Heart right ventricle (tissue), 16 donors: ENCODE results near the gene CCDC27. TPM values are rescaled to one million over a fixed set of nuclear protein-coding genes. Genes with fewer than 3 reads are reported as not detected.
A peak's percentile ranks its signal among the peaks of the same experiment; 100 is the strongest.

Source experiments
- ATAC-seq, 8 donors: fragments of 200-7000 bp; cut with Tn5 transposase; one replicate each; pipeline ENCODE4 v1.9.1; 2020; ENCODE audit warnings: mild to moderate bottlenecking in 8 of 8, moderate library complexity in 8 of 8, moderate number of reproducible peaks in 1 of 8
- DNase-seq, 2 donors: peaks; one replicate each; pipeline ENCODE4 v3.0.0-alpha.2; 2020
- H3K27ac ChIP-seq, 10 donors: fragments of 200-600 bp; sonication (generic) in 2 of 10; one replicate each; pipeline versions ENCODE4 v1.5.0 to v1.8.0; 2020 to 2022; ENCODE audit warnings: mild to moderate bottlenecking in 3 of 10
- H3K27me3 ChIP-seq, 7 donors: fragments of 200-600 bp; one replicate each; pipeline ENCODE4 v1.8.0; 2021 to 2022; ENCODE audit warnings: mild to moderate bottlenecking in 2 of 7
- H3K36me3 ChIP-seq, 9 donors: fragments of 200-600 bp; sonication (generic) in 1 of 9; one replicate each; pipeline versions ENCODE4 v1.5.0 to v1.8.0; 2020 to 2022; ENCODE audit warnings: mild to moderate bottlenecking in 2 of 9
- H3K4me1 ChIP-seq, 9 donors: fragments of 200-600 bp; sonication (generic) in 1 of 9; one replicate each; pipeline versions ENCODE4 v1.5.0 to v1.8.0; 2020 to 2022; ENCODE audit warnings: mild to moderate bottlenecking in 4 of 9
- H3K4me3 ChIP-seq, 10 donors: fragments of 200-600 bp; sonication (generic) in 2 of 10; one replicate each; pipeline versions ENCODE4 v1.5.0 to v1.8.0; 2020 to 2022; ENCODE audit warnings: mild to moderate bottlenecking in 7 of 10, moderate library complexity in 2 of 10
- H3K9me3 ChIP-seq, 11 donors: fragments of 200-600 bp in 10 of 11; sonication (generic) in 2 of 11; one replicate each; pipeline versions ENCODE4 v1.5.0 to v1.8.0; 2013 to 2022; ENCODE audit warnings: mild to moderate bottlenecking in 2 of 11, control low read depth in 1 of 11, moderate library complexity in 1 of 11
- WGBS, 2 donors: extraction: QIAGEN DNeasy Blood & Tissue Kit; methylation state at CpG; one replicate each; pipeline ENCODE4 v1.1.7; 2013; ENCODE audit warnings: inconsistent platforms in 1 of 2; 5-methylcytosine and 5-hydroxymethylcytosine counted together
- intact Hi-C, 10 donors: fragments of 100-400 bp; cut with DNase I; formaldehyde crosslinking; loops; one replicate each; pipeline versions ENCODE4 v1.11.1 to v1.14.2; 2022
- polyA plus RNA-seq, 2 donors: library from polyadenylated mRNA; stranded (reverse); fragments of 200-250 nt; gene quantifications; one replicate each; pipeline ENCODE4 v1.2.3, GENCODE V29; 2013
- total RNA-seq, 10 donors: library from RNA; stranded (reverse); fragmentation: NEBNext Ultra II Directional in 3 of 10; extraction: Animal tissue kit (Norgen Biotek cat#: 25700) in 3 of 10; gene quantifications; one replicate each; pipeline versions ENCODE4 v1.2.1 to v1.2.4, GENCODE V29; 2021 to 2023
- TF ChIP-seq, protein P1 (sequence below), 9 donors: fragments of 200-600 bp; sonication (generic) in 2 of 9; IDR thresholded peaks; one replicate each; pipeline versions ENCODE4 v1.5.0 to v1.8.0; 2021 to 2022; ENCODE audit warnings: antibody characterized with exemption in 9 of 9, mild to moderate bottlenecking in 5 of 9, moderate library complexity in 1 of 9
- donor health status: Arrhythmogenic right ventricular cardiomyopathy.
- donor health status: ischemic (EF 13 %, LVEDD 7.1; RV severe dilation, severe dysfunction).
- donor health status: healthy with polysubstance abuse.
- donor health status: DM: no; HTN: yes; CAD: no.
- donor health status: DM: no; HTN: no; CAD: no.
- donor health status: ischemic (EF 25% LVEDD 6.9; RV normal size, moderate dysfunction).
- donor health status: ischemic (EF 25% LVEDD 5.7; RV mildly dilated, moderate dysfunction).
- donor health status: healthy.
- donor health status: DM: yes; HTN: yes; CAD: no.
- donor health status: Ischemic cardiomyopathy.
- donor health status: ischemic (EF 35%, LVEDD 5.7; RV mildly dilated, moderate dysfunction).
- donor health status: nonischemic (EF 11% LVEDD 7.7; RV severe dilation, severe dysfunction).
- donor health status: DM: yes; HTN: yes; CAD: no.
- donor health status: PGD.
- donor health status: ischemic (EF 29% LVEDD 5.4; RV normal size, mild dysfunction).
- donor health status: nonischemic (EF 23%, LVEDD 6.1; RV moderate dilation, normal function).

CCDC27 gene
- total and polyA plus RNA-seq, 12 donors, result 0.03 TPM; not detected in 11

- TF ChIP-seq, protein P1, sequence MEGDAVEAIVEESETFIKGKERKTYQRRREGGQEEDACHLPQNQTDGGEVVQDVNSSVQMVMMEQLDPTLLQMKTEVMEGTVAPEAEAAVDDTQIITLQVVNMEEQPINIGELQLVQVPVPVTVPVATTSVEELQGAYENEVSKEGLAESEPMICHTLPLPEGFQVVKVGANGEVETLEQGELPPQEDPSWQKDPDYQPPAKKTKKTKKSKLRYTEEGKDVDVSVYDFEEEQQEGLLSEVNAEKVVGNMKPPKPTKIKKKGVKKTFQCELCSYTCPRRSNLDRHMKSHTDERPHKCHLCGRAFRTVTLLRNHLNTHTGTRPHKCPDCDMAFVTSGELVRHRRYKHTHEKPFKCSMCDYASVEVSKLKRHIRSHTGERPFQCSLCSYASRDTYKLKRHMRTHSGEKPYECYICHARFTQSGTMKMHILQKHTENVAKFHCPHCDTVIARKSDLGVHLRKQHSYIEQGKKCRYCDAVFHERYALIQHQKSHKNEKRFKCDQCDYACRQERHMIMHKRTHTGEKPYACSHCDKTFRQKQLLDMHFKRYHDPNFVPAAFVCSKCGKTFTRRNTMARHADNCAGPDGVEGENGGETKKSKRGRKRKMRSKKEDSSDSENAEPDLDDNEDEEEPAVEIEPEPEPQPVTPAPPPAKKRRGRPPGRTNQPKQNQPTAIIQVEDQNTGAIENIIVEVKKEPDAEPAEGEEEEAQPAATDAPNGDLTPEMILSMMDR (IDR thresholded peaks at IDR 0.05), result no peak
- H3K27me3 ChIP-seq, result peaks cover 0 to 15% (median 0%) of the 10 kb centered on the region in 7 donors
- H3K4me3 ChIP-seq, result no peak overlapping the region
- ATAC-seq, result no peak
- peaks cover 22 to 56% (median 36%) of the 10 kb centered on the region in 9 donors for H3K4me1 ChIP-seq
- H3K9me3 ChIP-seq, result no peaks in the 10 kb centered on the region
- peak in 1 of 2 donors; percentile 12 for DNase-seq
- H3K36me3 ChIP-seq, result peaks cover 0 to 39% (median 25%) of the 10 kb centered on the region in 9 donors
- H3K27ac ChIP-seq, result no peak overlapping the region
- intact Hi-C loops, result no loop called here
- WGBS, 2 donors, result 81 to 85% methylated on average over 21 of the region's 21 CpGs
These were observed 24.1 kb downstream of the CCDC27 start for GRCh38 chr1:3776231-3776961.

- peak in 1 of 2 donors; percentile 9 for DNase-seq
- no peak for ATAC-seq
- Histone ChIP-seq H3K27me3 (peaks cover 0 to 8% (median 0%) of the 10 kb centered on the region in 7 donors), H3K36me3 (peaks cover 0 to 47% (median 32%) of the 10 kb centered on the region in 9 donors), H3K4me3 (no peak overlapping the region), H3K4me1 (peaks cover 15 to 48% (median 29%) of the 10 kb centered on the region in 9 donors), H3K9me3 (no peaks in the 10 kb centered on the region), H3K27ac (no peak overlapping the region)
- WGBS, 2 donors, result 84 to 85% methylated on average over 10 of the region's 10 CpGs
- TF ChIP-seq, protein P1 (IDR thresholded peaks at IDR 0.05), result no peak
- intact Hi-C loops, result no loop called here
These were observed 24.9 kb downstream of the CCDC27 start for GRCh38 chr1:3777078-3777547.

GRCh38 chr1:3777647-3778589 is 25.7 kb downstream of the CCDC27 start:
- intact Hi-C loops, result no loop called here
- DNase-seq (peak in 1 of 2 donors; percentile 15), ATAC-seq (no peak)
- Histone ChIP-seq H3K36me3 (peaks cover 0 to 55% (median 37%) of the 10 kb centered on the region in 9 donors), H3K9me3 (no peaks in the 10 kb centered on the region), H3K27me3 (peaks cover 0 to 2% (median 0%) of the 10 kb centered on the region in 7 donors), H3K27ac (no peak overlapping the region), H3K4me3 (no peak overlapping the region), H3K4me1 (peaks cover 11 to 43% (median 25%) of the 10 kb centered on the region in 9 donors)
- WGBS, 2 donors, result 90 to 92% methylated on average over 18 to 20 of the region's 20 CpGs
- TF ChIP-seq, protein P1 (IDR thresholded peaks at IDR 0.05), result no peak
